Colon (tissue), 2 donors: ENCODE measurements around the gene PLCZ1.
"Not testable (repeated sequence)": the region's sequence is repeated elsewhere in the genome, so short reads cannot be mapped to it uniquely, and the experiment has no call there.

Source experiments
- FAIRE-seq: peaks from 2 replicates; lab custom pipeline; 2012; peaks lifted over from hg19 to GRCh38; lab: Jason Lieb, UNC
- donor health status: control.
- donor health status: control.

The PLCZ1 gene

DNA sequence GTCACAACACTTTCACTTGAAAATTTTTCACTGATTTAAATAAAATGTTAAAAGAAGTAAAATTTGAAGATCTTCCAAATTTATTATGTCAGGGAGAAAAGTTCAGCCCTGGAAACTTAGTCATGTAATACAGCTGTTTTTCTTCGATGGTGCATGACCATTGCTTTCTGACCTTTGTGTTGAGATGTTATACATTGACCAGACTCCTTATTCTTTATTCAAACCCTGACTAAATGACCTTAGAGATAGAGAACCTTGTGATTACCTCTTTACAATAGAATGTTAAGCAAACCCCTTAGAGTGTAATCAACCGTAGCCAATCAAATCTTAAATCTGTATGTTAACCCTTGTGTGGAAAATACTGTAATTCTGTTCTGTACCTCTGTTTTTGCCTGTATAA, 34.5 kb downstream of the PLCZ1 start:
- no peak for FAIRE-seq

- no peak for FAIRE-seq
Observed at GRCh38 chr12:18700271-18700670, 37.5 kb downstream of the PLCZ1 start.

GRCh38 chr12:18696971-18697602, 40.7 kb downstream of the PLCZ1 start:
- FAIRE-seq, result no peak

DNA sequence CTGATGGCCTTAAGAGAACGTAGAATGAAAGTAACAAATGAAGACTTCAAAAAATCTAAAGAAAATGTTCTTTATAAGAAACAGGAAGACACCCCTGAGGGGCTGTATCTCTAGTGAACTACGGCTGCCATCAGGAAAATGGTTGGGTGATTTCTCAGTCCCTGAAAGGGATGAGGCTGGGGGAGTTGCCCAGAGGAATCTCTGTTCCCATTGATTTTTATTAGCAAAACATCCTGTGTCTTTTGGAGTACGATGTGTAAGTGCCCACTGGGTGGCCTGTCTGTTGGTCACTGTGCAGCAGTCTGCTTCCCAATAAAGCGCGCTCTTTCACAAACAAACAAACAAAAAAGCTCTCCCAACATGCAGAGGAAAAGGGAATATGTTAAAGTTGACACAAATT, 43.8 kb downstream of the PLCZ1 start:
- FAIRE-seq, result not testable (repeated sequence)

- FAIRE-seq, result no peak
Observed at GRCh38 chr12:18690653-18691052, 47.2 kb downstream of the PLCZ1 start.

DNA sequence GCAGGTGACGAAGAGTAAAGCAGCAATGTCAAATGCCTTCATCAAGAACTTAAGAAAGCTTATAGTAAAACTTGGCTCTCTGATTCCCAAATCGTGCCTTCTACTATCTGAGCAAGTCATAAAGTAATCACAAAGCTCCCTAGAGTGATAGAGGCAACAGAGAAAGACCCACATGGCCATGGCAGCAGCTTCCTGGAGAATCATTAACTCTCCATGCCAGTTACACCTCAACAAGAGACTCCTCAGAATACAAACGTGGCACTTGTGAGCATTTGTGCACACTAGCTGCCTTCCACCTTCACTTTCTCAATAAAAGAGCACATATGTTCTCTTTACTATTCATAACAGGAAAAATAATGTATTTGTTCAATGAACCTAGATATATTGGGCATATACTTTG, 48.0 kb downstream of the PLCZ1 start:
- no peak for FAIRE-seq

GRCh38 chr12:18684430-18684829, 53.4 kb downstream of the PLCZ1 start:
- no peak for FAIRE-seq

DNA sequence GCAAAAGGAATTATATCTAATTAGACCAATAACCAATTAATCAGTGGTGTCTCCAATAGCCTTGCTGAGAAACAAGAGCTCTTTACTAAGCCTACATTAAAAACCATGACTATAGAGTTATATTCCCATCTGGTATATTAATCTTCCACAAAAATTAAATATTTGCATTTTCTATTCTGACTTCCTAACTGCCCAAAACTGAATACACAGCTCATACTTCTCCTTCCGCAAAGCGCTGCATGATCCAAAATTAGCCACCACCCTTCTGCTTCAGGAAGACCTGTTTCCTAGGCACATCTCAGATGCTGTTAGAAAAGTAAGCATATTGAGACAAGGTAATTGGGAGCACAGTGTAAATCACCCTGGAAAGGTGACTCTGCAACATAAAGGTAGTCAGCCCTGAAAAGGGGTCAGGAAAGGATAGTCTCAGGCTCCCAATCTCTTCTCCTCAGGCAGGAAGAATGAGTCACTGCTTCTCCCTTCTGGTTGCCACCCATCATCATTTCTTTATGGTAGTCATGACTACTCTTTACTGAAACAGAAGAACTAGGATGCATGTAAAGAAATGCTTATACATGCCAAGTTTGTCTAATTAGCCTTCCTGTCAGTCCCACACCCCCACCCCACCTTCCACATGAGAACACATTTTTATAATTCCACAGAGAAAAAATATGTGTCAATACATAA, 54.3 kb downstream of the PLCZ1 start:
- no peak for FAIRE-seq

DNA sequence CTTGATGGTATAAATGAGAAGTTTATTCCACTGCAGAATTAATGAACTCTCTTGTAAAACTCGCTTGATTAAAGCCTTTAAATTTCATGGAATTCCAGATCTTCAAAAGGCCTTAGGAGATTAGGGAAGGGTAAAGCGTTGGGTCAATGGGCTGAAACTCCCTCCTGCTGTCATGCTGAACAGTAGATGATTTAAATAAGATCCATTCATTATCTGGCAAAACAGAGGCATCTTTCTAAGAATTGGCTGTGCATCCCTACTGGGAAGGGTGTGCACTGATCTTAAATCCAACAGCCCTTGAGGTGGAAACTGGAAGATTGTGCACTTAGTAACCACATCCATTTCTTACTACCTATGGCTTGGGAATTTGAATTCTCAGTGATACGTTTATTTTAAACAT, 56.0 kb downstream of the PLCZ1 start:
- FAIRE-seq, result no peak

- no peak for FAIRE-seq
Observed at GRCh38 chr12:18676996-18677588, 60.7 kb downstream of the PLCZ1 start.

DNA sequence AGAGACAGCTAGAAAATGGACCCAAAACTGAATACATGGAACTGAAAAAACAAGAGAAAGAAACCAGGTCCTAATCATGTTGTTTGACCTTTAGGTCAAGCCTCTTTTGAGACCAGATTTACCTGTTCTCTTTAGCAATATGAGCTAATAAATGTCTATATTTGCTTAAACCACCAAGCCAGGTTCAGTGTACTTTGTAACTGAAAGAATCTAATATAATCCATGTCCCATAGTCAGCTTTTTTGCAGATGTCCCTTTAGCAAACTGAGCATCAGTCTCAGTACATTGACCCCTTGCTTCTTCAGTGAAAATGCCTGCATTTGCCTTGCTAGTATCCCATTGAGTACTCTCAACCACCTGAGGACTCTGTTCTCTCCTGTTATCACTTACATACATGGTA, 61.7 kb downstream of the PLCZ1 start:
- no peak for FAIRE-seq

- FAIRE-seq, result no peak
Observed at GRCh38 chr12:18658829-18659228, 79.0 kb downstream of the PLCZ1 start.

GRCh38 chr12:18658179-18658578, 79.6 kb downstream of the PLCZ1 start:
- no peak for FAIRE-seq

DNA sequence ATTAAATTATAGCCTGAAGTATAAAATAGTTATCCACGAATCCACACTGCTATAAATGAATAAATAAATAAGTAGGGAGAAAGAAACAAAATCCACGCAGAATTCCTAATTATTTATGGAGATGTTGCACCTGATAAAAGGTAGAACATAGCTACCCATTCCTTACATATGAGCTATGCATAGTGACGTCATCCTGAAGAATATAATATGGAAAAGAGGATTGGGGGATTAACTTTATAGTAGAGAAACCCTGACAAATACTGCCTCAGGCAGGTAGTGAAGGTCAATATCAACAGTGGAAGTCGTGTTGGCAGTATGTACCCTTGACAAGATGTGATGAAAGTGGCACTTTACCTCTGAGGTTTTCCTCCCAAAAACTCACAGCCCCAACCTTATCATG, 82.5 kb downstream of the PLCZ1 start:
- no peak for FAIRE-seq

- FAIRE-seq, result no peak
Observed at GRCh38 chr12:18653465-18653864, 84.3 kb downstream of the PLCZ1 start.

GRCh38 chr12:18652596-18652995, 85.2 kb downstream of the PLCZ1 start:
- FAIRE-seq, result no peak

DNA sequence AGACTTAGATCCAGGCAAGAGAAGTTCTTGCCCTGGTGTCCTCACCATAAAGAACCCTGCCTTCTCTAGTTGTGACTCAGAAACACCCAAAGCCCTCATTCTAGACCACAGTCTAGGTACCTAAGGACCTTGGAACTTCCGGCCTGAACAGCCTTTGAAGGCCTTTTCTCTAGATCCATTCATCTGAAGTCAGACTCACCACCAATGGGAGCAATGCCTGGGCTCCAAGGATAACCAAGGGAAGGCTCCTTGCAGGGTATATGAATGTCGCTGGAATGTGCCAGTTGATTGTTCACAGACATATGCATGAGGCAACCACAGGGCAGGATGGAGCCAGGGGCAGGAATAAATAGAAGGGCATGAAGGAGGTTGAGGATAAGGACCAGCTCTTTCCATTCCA, 86.3 kb downstream of the PLCZ1 start:
- FAIRE-seq, result no peak

- no peak for FAIRE-seq
Observed at GRCh38 chr12:18646286-18646890, 91.4 kb downstream of the PLCZ1 start.

- FAIRE-seq, result no peak
Observed at GRCh38 chr12:18644564-18644963, 93.2 kb downstream of the PLCZ1 start.

GRCh38 chr12:18643681-18644080, 94.1 kb downstream of the PLCZ1 start:
- FAIRE-seq, result no peak

GRCh38 chr12:18640321-18640955, 97.4 kb downstream of the PLCZ1 start:
- FAIRE-seq, result no peak

- no peak for FAIRE-seq
Observed at GRCh38 chr12:18634382-18634781, 103.4 kb downstream of the PLCZ1 start.
